NCI-H345 (cell line): Measurements from ENCODE around the gene UBAC2.

ENCODE experiments used
- DNase-seq: peaks from one replicate; lab custom pipeline; 2025; lab: John Stamatoyannopoulos, UW

The UBAC2 gene

GRCh38 chr13:99296398-99296797, 95.7 kb downstream of the UBAC2 start:
- no peak for DNase-seq

- DNase-seq = no peak
Observed at GRCh38 chr13:99297331-99297730, 96.7 kb downstream of the UBAC2 start.

- DNase-seq = no peak
Observed at GRCh38 chr13:99298056-99298455, 97.4 kb downstream of the UBAC2 start.

GRCh38 chr13:99299256-99299919, 98.7 kb downstream of the UBAC2 start:
- no peak for DNase-seq

GRCh38 chr13:99299920-99300341, 99.3 kb downstream of the UBAC2 start:
- DNase-seq = no peak

GRCh38 chr13:99301056-99301838, 100.6 kb downstream of the UBAC2 start:
- DNase-seq = no peak

- DNase-seq = no peak
Observed at GRCh38 chr13:99301913-99302636, 101.4 kb downstream of the UBAC2 start.

GRCh38 chr13:99302637-99303505, 102.2 kb downstream of the UBAC2 start:
- DNase-seq = no peak

- DNase-seq = no peak
Observed at GRCh38 chr13:99303863-99304521, 103.3 kb downstream of the UBAC2 start.

- DNase-seq = no peak
Observed at GRCh38 chr13:99304541-99304940, 103.9 kb downstream of the UBAC2 start.

GRCh38 chr13:99305158-99305557, 104.5 kb downstream of the UBAC2 start:
- DNase-seq = no peak

GRCh38 chr13:99305566-99305965, 104.9 kb downstream of the UBAC2 start:
- DNase-seq = no peak

GRCh38 chr13:99307247-99307646, 106.6 kb downstream of the UBAC2 start, which contains the start of gene GPR183:
TSS of gene GPR183 (minus strand) at chr13:99307399. CDS start at chr13:99296145, 11,254 bp downstream.
- DNase-seq = no peak

GRCh38 chr13:99307648-99308339, 107.1 kb downstream of the UBAC2 start:
- DNase-seq = no peak

GRCh38 chr13:99308471-99309087, 107.9 kb downstream of the UBAC2 start:
- DNase-seq = no peak

- DNase-seq = no peak
Observed at GRCh38 chr13:99310382-99311031, 109.9 kb downstream of the UBAC2 start.

- no peak for DNase-seq
Observed at GRCh38 chr13:99311137-99311536, 110.5 kb downstream of the UBAC2 start.

GRCh38 chr13:99311748-99312492, 111.3 kb downstream of the UBAC2 start:
- no peak for DNase-seq

- no peak for DNase-seq
Observed at GRCh38 chr13:99312493-99312883, 111.8 kb downstream of the UBAC2 start.
